ENCODE measurements around the gene ZNF367. TPM values are rescaled to one million over a fixed set of nuclear protein-coding genes. Genes with fewer than 3 reads are reported as not detected.
A peak's percentile ranks its signal among the peaks of the same experiment; 100 is the strongest.
"Not testable (repeated sequence)": the region's sequence is repeated elsewhere in the genome, so short reads cannot be mapped to it uniquely, and the experiment has no call there.

The ZNF367 gene
- total RNA-seq, 1 experiment from 2014 or later: 10.1 TPM

DNA sequence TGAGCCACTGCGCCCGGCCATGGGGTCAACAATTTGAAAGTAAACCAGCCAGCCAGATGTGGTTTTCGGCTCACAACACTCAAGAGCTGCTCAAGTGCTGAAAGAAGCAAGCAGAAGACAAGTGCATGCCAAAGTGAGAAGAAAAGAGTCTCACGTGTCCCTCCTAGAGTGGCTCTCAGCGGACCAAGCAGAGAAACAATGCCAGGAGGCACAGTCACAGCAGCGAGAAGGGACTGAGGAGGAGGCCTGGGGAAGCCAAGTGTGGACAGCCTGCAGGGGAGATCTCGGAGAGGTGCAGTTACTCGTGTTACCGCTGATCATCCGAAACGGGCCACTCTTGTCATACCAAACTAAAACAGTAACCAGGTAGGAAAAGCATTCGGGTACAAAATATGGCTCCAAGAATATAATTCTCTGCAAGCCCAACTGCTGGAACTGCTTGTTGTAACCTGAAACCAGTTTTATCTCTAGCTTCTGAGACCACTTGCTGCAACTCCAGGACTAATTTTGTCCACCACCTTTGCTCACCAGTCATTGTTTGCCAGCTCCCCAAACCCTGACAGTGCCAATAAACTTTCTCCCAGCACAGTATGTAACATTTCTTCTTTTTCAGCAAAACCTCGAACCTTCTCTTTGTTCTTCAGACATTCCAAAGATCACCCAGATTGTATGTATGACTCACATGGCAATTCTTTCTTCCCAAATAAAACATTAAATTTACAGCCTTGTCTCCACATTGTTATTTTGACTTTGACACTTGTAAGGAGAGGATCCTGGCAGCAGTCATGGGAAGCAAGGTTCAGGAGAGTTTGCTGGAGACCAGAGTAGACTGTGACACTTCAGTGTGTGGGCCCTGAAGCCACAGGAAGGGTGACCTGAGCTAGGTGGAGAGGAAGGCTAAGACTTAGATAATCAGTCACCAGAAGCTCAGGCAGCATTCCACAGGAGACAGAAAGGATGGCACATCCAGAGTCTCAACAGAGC, 41.0 kb downstream of the ZNF367 start:
- no peak for DNase-seq
- Histone ChIP-seq H2BK15ac (ENCODE audit: low read depth, low read length) (no peak overlapping the region), H3K4me1 (ENCODE audit: insufficient read depth, low read length) (no peaks in the 10 kb centered on the region; the same call in 1 of the 2 replicates), H2BK120ac (ENCODE audit: low read depth, low read length, poor library complexity, severe bottlenecking) (no peak overlapping the region), H4K91ac (ENCODE audit: insufficient read length, low read depth, low read length) (no peak overlapping the region), H3K14ac (ENCODE audit: insufficient read depth, low read length) (no peak overlapping the region), H3K79me1 (ENCODE audit: insufficient read depth, low read depth, low read length, poor library complexity, severe bottlenecking) (no peaks in the 10 kb centered on the region), H2BK12ac (ENCODE audit: insufficient read length, low read depth, low read length) (no peak overlapping the region), H3K56ac (ENCODE audit: insufficient read length, low read depth, low read length) (no peak overlapping the region), H2AFZ (ENCODE audit: low read length) (no peak overlapping the region), H3K23ac (ENCODE audit: insufficient read length, low read depth, low read length) (no peak overlapping the region), H2BK20ac (ENCODE audit: low read depth, low read length, poor library complexity, severe bottlenecking) (no peak overlapping the region), H3K79me2 (ENCODE audit: insufficient read depth, low read length) (no peaks in the 10 kb centered on the region), H3K27me3 (ENCODE audit: insufficient read depth, low read length) (no peaks in the 10 kb centered on the region), H3K27ac (ENCODE audit: insufficient read length, low read depth, low read length) (no peak overlapping the region), H3K9me3 (ENCODE audit: control insufficient read depth, low read depth, low read length) (no peaks in the 10 kb centered on the region), H3K23me2 (ENCODE audit: insufficient read length, low read depth, low read length, poor library complexity, severe bottlenecking) (no peaks in the 10 kb centered on the region), H3K4ac (ENCODE audit: low read depth, low read length) (no peak overlapping the region), H3T11ph (ENCODE audit: low read length) (no peak overlapping the region), H3K18ac (ENCODE audit: insufficient read length, low read depth, low read length) (no peak overlapping the region), H4K8ac (replicated peaks; ENCODE audit: insufficient read length, low read depth, low read length) (no peak overlapping the region), H3K9ac (ENCODE audit: extremely low read depth, insufficient read length, low read length) (no peak overlapping the region), H2AK5ac (ENCODE audit: insufficient read length, low read length) (no peak overlapping the region), H4K20me1 (ENCODE audit: control insufficient read depth, insufficient read depth, insufficient read length) (no peaks in the 10 kb centered on the region), H2BK5ac (ENCODE audit: insufficient read length, low read length) (no peak overlapping the region), H4K5ac (ENCODE audit: insufficient read length, low read depth, low read length) (no peak overlapping the region), H3K4me2 (ENCODE audit: insufficient read depth, insufficient read length, low read length) (no peak overlapping the region)
- TF ChIP-seq, protein P1, sequence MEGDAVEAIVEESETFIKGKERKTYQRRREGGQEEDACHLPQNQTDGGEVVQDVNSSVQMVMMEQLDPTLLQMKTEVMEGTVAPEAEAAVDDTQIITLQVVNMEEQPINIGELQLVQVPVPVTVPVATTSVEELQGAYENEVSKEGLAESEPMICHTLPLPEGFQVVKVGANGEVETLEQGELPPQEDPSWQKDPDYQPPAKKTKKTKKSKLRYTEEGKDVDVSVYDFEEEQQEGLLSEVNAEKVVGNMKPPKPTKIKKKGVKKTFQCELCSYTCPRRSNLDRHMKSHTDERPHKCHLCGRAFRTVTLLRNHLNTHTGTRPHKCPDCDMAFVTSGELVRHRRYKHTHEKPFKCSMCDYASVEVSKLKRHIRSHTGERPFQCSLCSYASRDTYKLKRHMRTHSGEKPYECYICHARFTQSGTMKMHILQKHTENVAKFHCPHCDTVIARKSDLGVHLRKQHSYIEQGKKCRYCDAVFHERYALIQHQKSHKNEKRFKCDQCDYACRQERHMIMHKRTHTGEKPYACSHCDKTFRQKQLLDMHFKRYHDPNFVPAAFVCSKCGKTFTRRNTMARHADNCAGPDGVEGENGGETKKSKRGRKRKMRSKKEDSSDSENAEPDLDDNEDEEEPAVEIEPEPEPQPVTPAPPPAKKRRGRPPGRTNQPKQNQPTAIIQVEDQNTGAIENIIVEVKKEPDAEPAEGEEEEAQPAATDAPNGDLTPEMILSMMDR (conservative IDR thresholded peaks at IDR 0.05): no peak
- Mint-ChIP-seq H3K27ac (peak overlapping the region; percentile 10 to 76 (median 62); a peak in 4 of 7 replicates), H3K9me3 (no peaks in the 10 kb centered on the region), H3K4me1 (peaks cover 8 to 22% of the 10 kb centered on the region in 2 experiments), H3K36me3 (ENCODE audit: insufficient read depth in 1 of 3, low read depth in 3 of 3) (peaks cover 0 to 6% (median 4%) of the 10 kb centered on the region in 3 experiments; a peak in 3 of 7 replicates), H3K27me3 (ENCODE audit: low read depth) (no peaks in the 10 kb centered on the region), H3K4me3 (no peak overlapping the region)
- no CpG with 5 or more reads among the region's 13 CpGs for WGBS (ENCODE audit: extremely low coverage, insufficient read length, low lambda C conversion rate)

DNA sequence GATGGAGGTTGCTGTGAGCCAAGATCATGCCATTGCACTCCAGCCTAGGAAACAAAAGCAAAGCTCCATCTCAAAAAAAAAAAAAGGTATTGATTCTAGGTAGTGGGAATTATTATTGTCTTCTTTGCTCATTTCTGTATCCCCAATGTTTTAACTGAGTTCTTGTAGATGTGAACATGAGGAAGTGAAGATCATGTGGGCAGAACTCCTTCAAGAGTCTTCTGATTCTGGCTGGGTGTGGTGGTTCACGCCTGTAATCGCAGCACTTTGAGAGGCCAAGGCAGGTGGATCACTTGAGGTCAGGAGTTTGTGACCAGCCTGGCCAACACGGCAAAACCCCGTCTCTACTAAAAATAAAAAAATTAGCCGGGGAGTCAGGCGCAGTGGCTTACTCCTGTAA, 42.7 kb downstream of the ZNF367 start:
- DNase-seq: not testable (repeated sequence)
- no CpG with 5 or more reads among the region's 6 CpGs for WGBS (ENCODE audit: extremely low coverage, insufficient read length, low lambda C conversion rate)

More for the DNA sequence above, 42.7 kb downstream of the ZNF367 start:
- not testable (repeated sequence) for H2BK120ac ChIP-seq (ENCODE audit: low read depth, low read length, poor library complexity, severe bottlenecking); H2BK15ac ChIP-seq (ENCODE audit: low read depth, low read length); H2AFZ ChIP-seq (ENCODE audit: low read length); H2BK5ac ChIP-seq (ENCODE audit: insufficient read length, low read length); H3K79me2 ChIP-seq (ENCODE audit: insufficient read depth, low read length); H4K8ac ChIP-seq (replicated peaks; ENCODE audit: insufficient read length, low read depth, low read length); H3K18ac ChIP-seq (ENCODE audit: insufficient read length, low read depth, low read length); H3K9me3 Mint-ChIP-seq; H3K23me2 ChIP-seq (ENCODE audit: insufficient read length, low read depth, low read length, poor library complexity, severe bottlenecking); H3K4me2 ChIP-seq (ENCODE audit: insufficient read depth, insufficient read length, low read length); H3K14ac ChIP-seq (ENCODE audit: insufficient read depth, low read length); H4K5ac ChIP-seq (ENCODE audit: insufficient read length, low read depth, low read length); H3K23ac ChIP-seq (ENCODE audit: insufficient read length, low read depth, low read length); H3K56ac ChIP-seq (ENCODE audit: insufficient read length, low read depth, low read length); H2BK12ac ChIP-seq (ENCODE audit: insufficient read length, low read depth, low read length); H3K27ac ChIP-seq (ENCODE audit: insufficient read length, low read depth, low read length); H2BK20ac ChIP-seq (ENCODE audit: low read depth, low read length, poor library complexity, severe bottlenecking); H3K27me3 Mint-ChIP-seq (ENCODE audit: low read depth); H2AK5ac ChIP-seq (ENCODE audit: insufficient read length, low read length); H3K27me3 ChIP-seq (ENCODE audit: insufficient read depth, low read length); H3T11ph ChIP-seq (ENCODE audit: low read length); H3K9ac ChIP-seq (ENCODE audit: extremely low read depth, insufficient read length, low read length); H3K4ac ChIP-seq (ENCODE audit: low read depth, low read length); H3K9me3 ChIP-seq (ENCODE audit: control insufficient read depth, low read depth, low read length); H3K79me1 ChIP-seq (ENCODE audit: insufficient read depth, low read depth, low read length, poor library complexity, severe bottlenecking); H3K36me3 Mint-ChIP-seq (ENCODE audit: insufficient read depth in 1 of 3, low read depth in 3 of 3); H3K4me3 Mint-ChIP-seq; H3K4me1 ChIP-seq (ENCODE audit: insufficient read depth, low read length); H4K91ac ChIP-seq (ENCODE audit: insufficient read length, low read depth, low read length); H4K20me1 ChIP-seq (ENCODE audit: control insufficient read depth, insufficient read depth, insufficient read length)
- H3K4me1 Mint-ChIP-seq: peaks cover 8 to 10% of the 10 kb centered on the region in 2 experiments
- H3K27ac Mint-ChIP-seq: 0 out of 7 replicates have a peak overlapping the region, but pooled peaks of 1 of the 3 experiments have one; percentile 84

Data from H9 (cell line).